Activated T-helper 17 cell treated with anti-CD3 and anti-CD28 coated beads, Interleukin-2, amount 50 U/mL, for 72 hours (primary cell): Measurements from ENCODE around the gene SH3D19. TPM values are rescaled to one million over a fixed set of nuclear protein-coding genes. Genes with fewer than 3 reads are reported as not detected.

Experiments used
- ATAC-seq: fragments of 150-1000 bp; cut with Tn5 transposase; replicated peaks from 2 replicates; pipeline ENCODE4 v1.10.0; 2021; ENCODE audit warnings: mild to moderate bottlenecking, moderate library complexity
- H3K27ac Mint-ChIP-seq: one replicate; pipeline ENCODE4 v1.8.0; 2022; ENCODE audit warnings: mixed read lengths
- H3K27me3 Mint-ChIP-seq: one replicate; pipeline ENCODE4 v1.8.0; 2022; ENCODE audit warnings: mixed read lengths
- H3K36me3 Mint-ChIP-seq: one replicate; pipeline ENCODE4 v1.8.0; 2022; ENCODE audit warnings: low read depth, mild to moderate bottlenecking, mixed read lengths
- H3K4me1 Mint-ChIP-seq: one replicate; pipeline ENCODE4 v1.8.0; 2022; ENCODE audit warnings: mixed read lengths
- H3K4me3 Mint-ChIP-seq: one replicate; pipeline ENCODE4 v1.8.0; 2022; ENCODE audit warnings: mild to moderate bottlenecking, mixed read lengths
- H3K9me3 Mint-ChIP-seq: one replicate; pipeline ENCODE4 v1.8.0; 2022; ENCODE audit warnings: mixed read lengths
- total RNA-seq, 2 donors: library from RNA; stranded (reverse); gene quantifications; one replicate each; pipeline ENCODE4 v1.2.3, GENCODE V29; 2022

The SH3D19 gene
- total RNA-seq, 2 donors from 2014 or later: 1.1 TPM; not detected in 1

DNA sequence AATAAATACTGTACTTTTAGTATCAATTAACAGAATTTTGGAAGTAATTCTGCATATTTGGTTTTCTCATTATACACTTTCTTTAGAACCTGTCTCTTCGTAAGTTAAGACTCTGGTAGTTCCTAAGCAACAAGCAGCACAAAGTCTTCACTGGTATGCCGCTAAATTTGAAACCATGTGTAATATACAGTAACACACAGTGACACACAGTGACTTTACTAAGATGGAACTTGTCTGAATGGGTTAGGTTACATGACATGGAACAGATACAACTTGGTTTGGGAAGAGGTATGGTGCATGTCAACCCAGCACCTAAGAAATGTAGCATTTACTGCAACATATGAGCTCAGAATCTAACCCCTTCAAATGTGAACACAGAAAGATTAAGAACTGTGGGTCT lies 132.0 kb downstream of the SH3D19 start:
- H3K9me3 Mint-ChIP-seq: no peaks in the 10 kb centered on the region
- peaks cover 19% of the 10 kb centered on the region for H3K27me3 Mint-ChIP-seq
- no peaks in the 10 kb centered on the region for H3K36me3 Mint-ChIP-seq

DNA sequence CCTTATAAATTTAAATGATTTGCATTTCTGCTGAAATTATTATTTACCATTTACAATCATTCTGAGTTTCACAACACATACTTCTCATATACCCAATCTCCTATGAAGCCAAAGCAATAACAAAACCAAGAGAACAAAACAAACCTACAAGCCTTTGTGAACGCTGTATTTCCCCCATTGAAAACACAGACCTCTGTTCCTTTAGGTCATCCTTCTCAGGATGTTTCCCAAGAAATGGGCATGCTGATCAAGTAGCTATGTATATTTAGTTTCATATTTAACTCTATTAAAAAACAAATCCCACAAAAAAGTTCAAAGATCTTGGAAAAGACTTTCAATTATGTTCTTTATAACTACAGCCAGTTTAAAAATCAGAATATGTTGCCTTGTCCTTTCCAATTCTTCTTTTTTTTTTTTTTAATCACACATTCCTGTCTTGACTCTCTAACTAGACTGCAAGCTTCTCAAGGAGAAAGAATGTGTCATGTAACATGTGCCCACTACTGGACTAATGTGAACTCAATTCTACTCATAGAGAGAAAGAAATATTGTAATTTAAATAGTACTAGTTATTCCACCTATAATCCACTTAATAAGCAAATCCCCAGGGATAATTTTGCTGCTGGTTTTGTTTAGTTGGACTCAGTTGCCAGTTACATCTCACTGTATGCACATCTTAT lies 132.7 kb downstream of the SH3D19 start:
- no peaks in the 10 kb centered on the region for H3K36me3 Mint-ChIP-seq
- ATAC-seq: no peak
- H3K9me3 Mint-ChIP-seq: no peaks in the 10 kb centered on the region
- H3K4me1 Mint-ChIP-seq: no peaks in the 10 kb centered on the region
- no peak overlapping the region for H3K27ac Mint-ChIP-seq
- H3K27me3 Mint-ChIP-seq: peaks cover 19% of the 10 kb centered on the region
- H3K4me3 Mint-ChIP-seq: no peak overlapping the region

More for the DNA sequence above, 132.0 kb downstream of the SH3D19 start:
- no peak for ATAC-seq
- Mint-ChIP-seq H3K4me3 (no peak overlapping the region), H3K27ac (no peak overlapping the region), H3K4me1 (no peaks in the 10 kb centered on the region)

DNA sequence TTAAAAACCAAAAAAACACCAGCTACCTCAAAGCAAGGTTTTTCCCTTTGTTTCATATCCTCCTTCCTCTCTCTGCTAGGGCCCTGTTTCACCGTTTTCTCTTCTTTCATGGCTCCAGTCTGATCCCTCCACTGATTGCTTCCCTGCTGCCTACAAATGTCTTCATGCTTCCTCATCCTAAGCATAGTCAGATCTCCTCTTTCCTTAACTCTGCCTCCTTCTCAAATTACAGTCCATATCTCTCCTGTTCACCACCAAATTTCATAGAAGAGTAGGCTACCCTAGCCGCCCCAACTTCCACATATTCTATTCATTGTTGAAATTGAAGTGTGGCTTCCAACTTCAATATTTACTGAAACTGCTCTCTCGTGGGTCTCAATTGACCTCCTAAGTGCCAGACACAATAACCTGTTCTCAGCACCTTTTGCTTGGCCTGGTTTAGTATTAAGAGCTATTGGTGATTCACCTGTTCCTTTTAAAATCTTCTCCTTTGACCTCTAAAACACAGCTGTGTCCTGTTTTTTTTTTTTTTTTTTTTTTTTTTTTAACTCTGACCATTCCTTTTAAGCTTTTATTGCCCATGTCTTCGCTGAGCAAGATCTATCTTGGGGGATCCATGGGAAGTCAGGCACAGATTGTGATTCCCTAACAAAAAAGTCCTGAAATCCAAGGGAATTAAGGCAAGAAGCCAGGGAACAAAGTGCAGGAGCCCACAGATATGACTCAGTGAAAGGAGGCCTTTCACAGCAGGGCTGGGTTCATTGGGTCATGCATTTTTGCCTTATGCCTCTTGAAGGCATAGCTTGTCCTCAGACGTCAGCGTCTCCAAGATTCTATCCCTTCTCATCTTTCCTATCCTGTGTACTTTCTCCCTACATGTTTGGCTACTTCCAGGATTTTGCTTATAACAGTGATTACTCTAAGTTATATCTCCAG lies 140.6 kb downstream of the SH3D19 start:
- no peak for ATAC-seq
- H3K36me3 Mint-ChIP-seq: no peaks in the 10 kb centered on the region
- no peak overlapping the region for H3K4me3 Mint-ChIP-seq

DNA sequence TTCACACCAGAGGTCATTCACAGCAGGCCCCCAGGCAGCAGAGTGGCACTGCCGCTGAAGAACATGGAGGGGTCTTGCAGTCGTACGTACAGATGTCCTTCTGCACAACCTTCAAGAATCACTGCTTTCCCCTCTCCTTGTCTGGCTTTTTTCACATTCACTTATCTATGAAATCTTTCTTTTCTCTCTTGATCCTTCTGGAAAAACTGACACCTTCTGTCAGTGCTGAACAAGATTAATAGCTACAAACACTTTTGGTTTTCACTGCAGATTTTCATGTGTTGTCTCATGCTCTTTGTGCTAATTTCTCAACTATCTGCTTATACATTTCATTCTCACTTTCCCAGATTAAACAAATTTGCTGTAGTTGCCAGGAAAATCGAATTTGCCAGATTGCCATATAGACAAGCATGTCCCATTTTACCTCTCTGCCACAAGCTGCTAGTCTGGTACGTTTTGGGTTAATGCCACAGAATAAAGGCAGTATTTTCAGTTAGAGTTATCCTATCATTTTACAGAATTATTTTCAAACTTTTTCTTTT lies 142.9 kb downstream of the SH3D19 start:
- Mint-ChIP-seq H3K4me3 (no peak overlapping the region), H3K27ac (no peak overlapping the region), H3K36me3 (no peaks in the 10 kb centered on the region), H3K4me1 (no peaks in the 10 kb centered on the region), H3K9me3 (no peaks in the 10 kb centered on the region), H3K27me3 (peaks cover 4% of the 10 kb centered on the region)
- ATAC-seq: no peak

More for the DNA sequence above, 140.6 kb downstream of the SH3D19 start:
- no peaks in the 10 kb centered on the region for H3K4me1 Mint-ChIP-seq
- H3K9me3 Mint-ChIP-seq: no peaks in the 10 kb centered on the region
- H3K27ac Mint-ChIP-seq: no peak overlapping the region
- peaks cover 4% of the 10 kb centered on the region for H3K27me3 Mint-ChIP-seq

DNA sequence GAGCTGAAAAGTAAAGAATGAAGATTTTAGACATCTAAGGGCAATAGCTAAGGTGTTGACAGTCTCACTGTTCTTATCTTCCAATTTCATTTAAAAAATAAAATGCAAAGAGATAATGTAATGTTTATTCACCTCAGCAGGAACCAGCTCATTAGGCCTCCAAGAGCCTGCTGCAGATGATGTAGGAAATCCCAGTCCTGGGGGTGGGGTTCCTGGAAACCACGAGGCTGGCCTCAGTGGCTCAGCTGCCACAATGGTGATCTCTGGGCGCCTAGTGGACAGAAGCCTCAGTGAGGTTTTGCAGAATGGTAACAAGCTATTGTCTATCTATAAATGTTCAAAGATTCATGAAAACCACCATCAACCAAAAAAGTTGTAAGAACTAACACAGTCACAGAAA lies 148.7 kb downstream of the SH3D19 start:
- H3K4me1 Mint-ChIP-seq: no peaks in the 10 kb centered on the region
- no peaks in the 10 kb centered on the region for H3K36me3 Mint-ChIP-seq
- no peaks in the 10 kb centered on the region for H3K9me3 Mint-ChIP-seq
- peaks cover 11% of the 10 kb centered on the region for H3K27me3 Mint-ChIP-seq
- H3K27ac Mint-ChIP-seq: no peak overlapping the region
- no peak overlapping the region for H3K4me3 Mint-ChIP-seq
- ATAC-seq: no peak

DNA sequence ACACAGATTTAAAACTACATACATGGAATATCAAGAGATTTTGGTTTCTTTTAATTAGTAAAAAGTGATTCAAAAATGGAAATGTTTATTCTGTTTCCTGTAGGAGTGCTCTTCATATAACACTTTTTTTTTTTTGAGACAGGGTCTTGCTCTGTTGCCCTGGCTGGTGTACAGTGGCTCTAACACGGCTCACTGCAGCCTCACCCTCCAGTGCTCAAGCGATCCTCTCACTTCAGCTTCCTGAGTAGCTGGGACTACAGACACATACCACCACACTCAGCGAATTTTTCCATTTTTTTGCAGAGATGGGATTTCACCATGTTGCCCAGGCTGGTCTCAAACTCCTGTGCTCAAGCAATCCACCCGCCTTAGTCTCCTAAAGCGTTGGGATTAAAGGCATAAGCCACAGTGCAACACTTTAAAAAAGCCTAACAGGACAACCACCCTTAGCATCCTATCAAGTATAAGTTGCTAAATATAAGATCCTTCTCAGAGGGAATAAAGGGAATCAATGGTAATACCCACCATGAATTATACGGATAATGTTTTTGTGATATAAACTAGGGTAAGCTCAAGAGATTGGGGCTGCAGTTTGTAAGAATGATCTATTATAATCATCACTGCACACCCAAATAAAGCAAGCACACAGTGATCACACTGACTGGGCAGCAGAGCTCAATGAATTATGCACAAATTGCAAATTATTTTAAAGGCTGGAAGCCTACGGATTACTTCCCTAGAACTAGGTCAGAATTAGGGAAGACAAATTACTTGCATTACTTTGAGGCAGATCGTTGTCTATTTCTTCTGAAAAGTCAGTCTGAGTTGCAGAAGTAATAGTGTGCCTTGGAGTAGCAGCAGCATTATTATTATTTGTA lies 149.4 kb downstream of the SH3D19 start:
- no peak for ATAC-seq
- Mint-ChIP-seq H3K27me3 (peaks cover 11% of the 10 kb centered on the region), H3K9me3 (no peaks in the 10 kb centered on the region), H3K27ac (no peak overlapping the region), H3K4me3 (no peak overlapping the region), H3K36me3 (no peaks in the 10 kb centered on the region), H3K4me1 (no peaks in the 10 kb centered on the region)

DNA sequence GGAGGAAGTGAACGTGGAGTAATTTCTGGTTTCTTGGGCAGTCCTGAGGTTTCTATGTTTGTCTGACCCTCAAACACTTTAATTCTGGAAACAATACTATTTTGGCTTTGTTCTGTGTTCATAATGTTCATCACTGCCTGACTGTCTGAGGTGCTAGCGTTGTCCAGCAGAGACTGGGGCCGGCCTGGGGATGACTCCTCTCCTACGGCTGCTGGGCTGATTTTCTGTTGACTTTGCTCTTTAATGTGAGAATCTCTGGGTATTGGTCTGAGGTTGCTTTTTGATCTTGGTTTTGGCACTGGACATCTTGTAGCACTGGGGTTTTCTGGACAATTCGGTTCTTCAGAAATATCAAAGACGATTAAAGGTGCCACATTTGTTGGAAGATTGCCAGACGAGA lies 150.2 kb downstream of the SH3D19 start:
- no peak overlapping the region for H3K4me3 Mint-ChIP-seq
- no peaks in the 10 kb centered on the region for H3K36me3 Mint-ChIP-seq
- peaks cover 11% of the 10 kb centered on the region for H3K27me3 Mint-ChIP-seq
- H3K27ac Mint-ChIP-seq: no peak overlapping the region
- H3K4me1 Mint-ChIP-seq: no peaks in the 10 kb centered on the region
- no peak for ATAC-seq
- H3K9me3 Mint-ChIP-seq: no peaks in the 10 kb centered on the region

DNA sequence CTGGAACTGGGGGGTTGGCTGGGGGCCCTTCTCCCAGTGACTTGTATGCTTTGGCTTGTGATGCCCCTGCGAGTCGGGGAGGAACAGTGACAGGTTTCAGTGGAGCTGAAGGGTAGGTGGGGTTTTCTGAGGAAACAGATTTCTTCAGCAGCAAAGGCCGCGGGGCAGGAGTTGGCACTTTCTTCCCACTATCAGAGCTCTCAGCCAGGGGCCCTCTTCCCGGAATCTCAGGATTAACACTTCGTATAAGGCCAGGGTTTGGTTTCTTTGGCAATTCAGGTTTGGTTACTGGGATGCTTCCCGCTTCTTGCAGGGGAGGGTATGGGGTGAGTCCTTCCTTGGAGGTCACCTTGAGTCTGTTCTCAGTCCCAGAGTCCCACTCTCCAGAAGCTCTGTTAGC lies 150.6 kb downstream of the SH3D19 start:
- Mint-ChIP-seq H3K9me3 (no peaks in the 10 kb centered on the region), H3K4me3 (no peak overlapping the region)

DNA sequence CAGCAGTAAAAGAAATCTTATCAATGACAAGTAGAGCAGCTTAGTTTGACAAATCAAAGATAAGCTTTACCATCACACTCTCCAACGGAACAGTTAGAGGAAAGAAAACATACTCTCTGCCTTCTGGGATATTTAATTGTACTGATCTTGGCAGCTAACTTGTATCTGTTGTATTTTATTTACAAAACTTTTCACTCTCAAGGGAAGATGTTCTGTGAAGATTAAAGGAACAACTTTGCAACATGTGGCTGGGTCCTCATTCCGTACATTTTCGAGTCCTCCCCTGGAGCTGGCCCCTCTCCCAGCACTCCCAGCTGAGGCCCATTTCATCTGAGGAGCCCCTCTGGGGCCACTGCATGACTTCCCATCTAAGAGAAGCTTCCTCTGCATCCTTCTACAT lies 151.5 kb downstream of the SH3D19 start:
- no peaks in the 10 kb centered on the region for H3K9me3 Mint-ChIP-seq
- ATAC-seq: no peak
- H3K4me3 Mint-ChIP-seq: no peak overlapping the region
- no peaks in the 10 kb centered on the region for H3K36me3 Mint-ChIP-seq
- peaks cover 11% of the 10 kb centered on the region for H3K27me3 Mint-ChIP-seq
- no peaks in the 10 kb centered on the region for H3K4me1 Mint-ChIP-seq
- no peak overlapping the region for H3K27ac Mint-ChIP-seq

More for the DNA sequence above, 150.6 kb downstream of the SH3D19 start:
- H3K27me3 Mint-ChIP-seq: peaks cover 11% of the 10 kb centered on the region
- ATAC-seq: no peak
- no peaks in the 10 kb centered on the region for H3K36me3 Mint-ChIP-seq
- no peak overlapping the region for H3K27ac Mint-ChIP-seq
- no peaks in the 10 kb centered on the region for H3K4me1 Mint-ChIP-seq

DNA sequence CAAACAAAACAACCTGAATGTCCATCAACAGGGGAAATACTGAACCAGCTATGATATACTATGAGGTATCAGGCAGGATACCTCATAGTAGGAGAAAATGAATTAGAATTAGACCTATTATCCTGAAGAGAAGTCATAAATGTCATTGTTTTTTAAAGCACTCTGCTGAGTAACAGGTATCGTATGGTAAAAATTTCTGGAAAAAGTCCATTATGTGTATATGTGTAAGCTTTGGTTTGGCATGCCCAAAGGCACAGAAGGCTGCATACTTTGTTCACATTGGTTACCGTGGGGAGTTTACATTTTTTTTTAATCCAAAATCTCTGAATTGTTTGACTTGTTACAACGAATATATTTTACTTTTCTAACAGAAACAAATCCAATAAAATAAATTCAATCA lies 155.5 kb downstream of the SH3D19 start:
- H3K4me1 Mint-ChIP-seq: no peaks in the 10 kb centered on the region
- H3K27me3 Mint-ChIP-seq: peaks cover 19% of the 10 kb centered on the region
- no peaks in the 10 kb centered on the region for H3K9me3 Mint-ChIP-seq
- no peak overlapping the region for H3K4me3 Mint-ChIP-seq
- no peaks in the 10 kb centered on the region for H3K36me3 Mint-ChIP-seq
- ATAC-seq: no peak
- no peak overlapping the region for H3K27ac Mint-ChIP-seq

DNA sequence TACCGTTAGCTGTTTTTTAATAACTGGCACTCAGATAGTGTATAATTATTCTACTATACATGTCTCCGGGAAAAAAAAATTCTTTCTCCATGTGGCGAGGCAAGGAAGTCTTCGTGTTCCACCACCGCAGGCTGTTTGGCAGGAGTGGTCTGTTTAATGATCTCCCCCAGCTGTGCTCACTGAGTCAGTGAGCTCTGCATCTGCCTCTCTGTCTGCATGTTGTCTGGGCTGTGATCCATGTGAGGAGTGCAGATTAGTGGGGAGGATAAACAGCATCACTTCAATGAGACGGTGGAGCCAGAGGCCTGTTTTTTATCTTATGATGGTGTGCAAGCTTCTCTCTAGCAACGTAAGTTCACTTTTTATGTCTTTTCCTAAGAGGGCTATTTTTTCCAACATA lies 156.2 kb downstream of the SH3D19 start:
- Mint-ChIP-seq H3K27ac (no peak overlapping the region), H3K4me1 (no peaks in the 10 kb centered on the region), H3K27me3 (peaks cover 19% of the 10 kb centered on the region), H3K9me3 (no peaks in the 10 kb centered on the region), H3K4me3 (no peak overlapping the region), H3K36me3 (no peaks in the 10 kb centered on the region)
- no peak for ATAC-seq

DNA sequence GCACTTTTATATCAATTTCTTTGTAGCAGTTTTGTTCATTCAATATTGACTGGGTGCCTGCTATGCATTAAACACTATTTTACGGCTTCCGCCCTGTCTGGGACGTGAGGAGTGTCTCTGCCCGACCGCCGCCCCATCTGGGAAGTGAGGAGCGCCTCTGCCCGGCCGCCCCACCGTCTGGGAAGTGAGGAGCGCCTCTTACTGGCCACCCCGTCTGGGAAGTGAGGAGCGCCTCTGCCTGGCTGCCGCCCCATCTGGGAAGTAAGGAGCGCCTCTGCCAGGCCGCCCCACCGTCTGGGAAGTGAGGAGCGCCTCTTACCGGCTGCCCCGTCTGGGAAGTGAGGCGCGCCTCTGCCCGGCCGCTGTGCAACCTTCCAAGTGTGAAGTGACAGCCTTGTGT lies 157.8 kb downstream of the SH3D19 start:
- H3K9me3 Mint-ChIP-seq: no peaks in the 10 kb centered on the region
- H3K36me3 Mint-ChIP-seq: no peaks in the 10 kb centered on the region
- H3K4me1 Mint-ChIP-seq: no peaks in the 10 kb centered on the region
- no peak overlapping the region for H3K27ac Mint-ChIP-seq
- no peak for ATAC-seq
- H3K27me3 Mint-ChIP-seq: peaks cover 16% of the 10 kb centered on the region
- H3K4me3 Mint-ChIP-seq: no peak overlapping the region

DNA sequence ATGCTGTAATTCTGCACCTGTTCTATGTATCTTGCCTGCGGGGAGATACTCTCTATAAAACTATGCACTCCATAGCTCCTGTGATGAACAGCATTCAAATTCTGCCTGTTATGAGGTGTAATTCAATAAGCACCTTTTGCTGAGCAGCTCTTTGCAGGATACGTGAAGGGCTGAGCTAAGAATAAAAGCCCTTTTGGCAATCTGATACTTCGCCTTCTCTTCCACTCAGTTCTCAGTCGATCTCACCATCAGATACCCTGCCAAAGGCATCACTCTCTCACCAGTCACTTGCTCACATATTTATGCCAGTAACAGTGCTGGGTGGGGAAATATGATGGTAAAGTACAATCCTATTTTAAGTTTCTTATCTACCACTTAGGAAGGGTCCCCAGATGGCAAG lies 158.8 kb downstream of the SH3D19 start:
- H3K36me3 Mint-ChIP-seq: no peaks in the 10 kb centered on the region
- H3K4me1 Mint-ChIP-seq: no peaks in the 10 kb centered on the region

More for the DNA sequence above, 158.8 kb downstream of the SH3D19 start:
- Mint-ChIP-seq H3K9me3 (no peaks in the 10 kb centered on the region), H3K27ac (no peak overlapping the region), H3K27me3 (peaks cover 11% of the 10 kb centered on the region), H3K4me3 (no peak overlapping the region)
- ATAC-seq: no peak
